H9 (cell line): ENCODE data around the gene AKT1. TPM values are rescaled to one million over a fixed set of nuclear protein-coding genes. Genes with fewer than 3 reads are reported as not detected.

ENCODE experiments used
- DNase-seq: peaks from one replicate; pipeline ENCODE4 v3.0.0-alpha.2; 2017
- H2AFZ ChIP-seq: one replicate; pipeline ENCODE4 v1.6.1; 2013; ENCODE audit warnings: mild to moderate bottlenecking, low read length, control low read depth, moderate library complexity
- H2AK5ac ChIP-seq: 2 replicates; pipeline ENCODE4 v1.6.1; 2013; ENCODE audit warnings: low read length, control low read depth, mixed read lengths; ENCODE audit not compliant: insufficient read length
- H2BK120ac ChIP-seq: one replicate; pipeline ENCODE4 v1.6.1; 2013; ENCODE audit warnings: low read depth, mild to moderate bottlenecking, low read length, control low read depth, inconsistent platforms; ENCODE audit not compliant: poor library complexity, severe bottlenecking
- H2BK12ac ChIP-seq: 2 replicates; pipeline ENCODE4 v1.6.1; 2013; ENCODE audit warnings: low read length, control low read depth, mixed read lengths, low read depth; ENCODE audit not compliant: insufficient read length
- H2BK15ac ChIP-seq: 2 replicates; pipeline ENCODE4 v1.6.1; 2013; ENCODE audit warnings: low read depth, low read length, control low read depth
- H2BK20ac ChIP-seq: one replicate; pipeline ENCODE4 v1.6.1; 2013; ENCODE audit warnings: low read depth, mild to moderate bottlenecking, low read length, control low read depth, inconsistent platforms; ENCODE audit not compliant: poor library complexity, severe bottlenecking
- H2BK5ac ChIP-seq: 2 replicates; pipeline ENCODE4 v1.6.1; 2013; ENCODE audit warnings: low read length, control low read depth, mixed read lengths; ENCODE audit not compliant: insufficient read length
- H3K14ac ChIP-seq: 2 replicates; pipeline ENCODE4 v1.6.1; 2013; ENCODE audit warnings: low read length, control low read depth; ENCODE audit not compliant: insufficient read depth
- H3K18ac ChIP-seq: 2 replicates; pipeline ENCODE4 v1.6.1; 2013; ENCODE audit warnings: low read depth, mild to moderate bottlenecking, mixed read lengths, low read length, control low read depth; ENCODE audit not compliant: insufficient read length
- H3K23ac ChIP-seq: 2 replicates; pipeline ENCODE4 v1.6.1; 2013; ENCODE audit warnings: low read length, control low read depth, mixed read lengths, low read depth; ENCODE audit not compliant: insufficient read length
- H3K23me2 ChIP-seq: 2 replicates; pipeline ENCODE4 v1.6.1; 2013; ENCODE audit warnings: low read depth, mild to moderate bottlenecking, mixed read lengths, low read length, control low read depth; ENCODE audit not compliant: insufficient read length, poor library complexity, severe bottlenecking
- H3K27ac ChIP-seq: 2 replicates; pipeline ENCODE4 v1.5.1; 2013; ENCODE audit warnings: low read length, control low read depth, mixed read lengths, low read depth; ENCODE audit not compliant: insufficient read length
- H3K27me3 ChIP-seq: 2 replicates; pipeline ENCODE4 v1.6.1; 2013; ENCODE audit warnings: low read length, control low read depth, inconsistent platforms; ENCODE audit not compliant: insufficient read depth
- H3K4ac ChIP-seq: 2 replicates; pipeline ENCODE4 v1.6.1; 2013; ENCODE audit warnings: low read depth, mild to moderate bottlenecking, control low read depth, inconsistent platforms, low read length, moderate library complexity
- H3K4me1 ChIP-seq: 2 replicates; pipeline ENCODE4 v1.6.1; 2013; ENCODE audit warnings: low read length, control low read depth, inconsistent platforms; ENCODE audit not compliant: insufficient read depth
- H3K4me2 ChIP-seq: 2 replicates; pipeline ENCODE4 v1.6.1; 2013; ENCODE audit warnings: low read length, control low read depth, mixed read lengths; ENCODE audit not compliant: insufficient read length, insufficient read depth
- H3K56ac ChIP-seq: 2 replicates; pipeline ENCODE4 v1.6.1; 2013; ENCODE audit warnings: low read depth, mild to moderate bottlenecking, mixed read lengths, low read length, control low read depth; ENCODE audit not compliant: insufficient read length
- H3K79me1 ChIP-seq: 2 replicates; pipeline ENCODE4 v1.6.1; 2013; ENCODE audit warnings: low read depth, mild to moderate bottlenecking, moderate library complexity, low read length, control low read depth, inconsistent platforms; ENCODE audit not compliant: insufficient read depth, poor library complexity, severe bottlenecking
- H3K79me2 ChIP-seq: 2 replicates; pipeline ENCODE4 v1.6.1; 2013; ENCODE audit warnings: low read length, control low read depth, inconsistent platforms; ENCODE audit not compliant: insufficient read depth
- H3K9ac ChIP-seq: 2 replicates; pipeline ENCODE4 v1.6.1; 2013; ENCODE audit warnings: low read length, control low read depth, mixed read lengths; ENCODE audit not compliant: insufficient read length; ENCODE audit errors: extremely low read depth
- H3K9me3 ChIP-seq: one replicate; pipeline ENCODE4 v1.6.1; 2013; ENCODE audit warnings: low read depth, low read length, inconsistent platforms; ENCODE audit not compliant: control insufficient read depth
- H3T11ph ChIP-seq: one replicate; pipeline ENCODE4 v1.6.1; 2013; ENCODE audit warnings: mild to moderate bottlenecking, low read length, control low read depth, inconsistent platforms
- H4K20me1 ChIP-seq: one replicate; pipeline ENCODE4 v1.6.1; 2013; ENCODE audit not compliant: control insufficient read depth, insufficient read length, insufficient read depth
- H4K5ac ChIP-seq: 2 replicates; pipeline ENCODE4 v1.6.1; 2013; ENCODE audit warnings: low read depth, mild to moderate bottlenecking, mixed read lengths, low read length, control low read depth; ENCODE audit not compliant: insufficient read length
- H4K8ac ChIP-seq: replicated peaks from 2 replicates; pipeline ENCODE4 v1.6.1; 2013; ENCODE audit warnings: low read length, control low read depth, mixed read lengths, low read depth; ENCODE audit not compliant: insufficient read length
- H4K91ac ChIP-seq: 2 replicates; pipeline ENCODE4 v1.6.1; 2013; ENCODE audit warnings: low read depth, mild to moderate bottlenecking, moderate library complexity, mixed read lengths, low read length, control low read depth; ENCODE audit not compliant: insufficient read length
- H3K27ac Mint-ChIP-seq, 3 experiments: 2 replicates in 2 of 3; 3 replicates in 1 of 3; pipeline ENCODE4 v1.8.0; 2020 to 2021; ENCODE audit warnings: mixed read lengths in 3 of 3, mild to moderate bottlenecking in 1 of 3, moderate library complexity in 1 of 3
- H3K27me3 Mint-ChIP-seq: 2 replicates; pipeline ENCODE4 v1.8.0; 2021; ENCODE audit warnings: low read depth, mild to moderate bottlenecking, moderate library complexity, mixed read lengths
- H3K36me3 Mint-ChIP-seq, 3 experiments: 2 replicates in 2 of 3; 3 replicates in 1 of 3; pipeline ENCODE4 v1.8.0; 2020 to 2021; ENCODE audit warnings: low read depth in 3 of 3, mixed read lengths in 3 of 3; ENCODE audit not compliant: insufficient read depth in 1 of 3
- H3K4me1 Mint-ChIP-seq, 2 experiments: 2 replicates each; pipeline ENCODE4 v1.8.0; 2020; ENCODE audit warnings: mixed read lengths in 2 of 2
- H3K4me3 Mint-ChIP-seq, 2 experiments: 2 replicates in 1 of 2; 3 replicates in 1 of 2; pipeline ENCODE4 v1.8.0; 2020 to 2021; ENCODE audit warnings: mild to moderate bottlenecking in 2 of 2, mixed read lengths in 2 of 2, moderate library complexity in 1 of 2
- H3K9me3 Mint-ChIP-seq, 2 experiments: 2 replicates in 1 of 2; 3 replicates in 1 of 2; pipeline ENCODE4 v1.8.0; 2020; ENCODE audit warnings: mild to moderate bottlenecking in 2 of 2, mixed read lengths in 2 of 2, moderate library complexity in 1 of 2
- WGBS: extraction: QIAGEN DNeasy Blood & Tissue Kit; methylation state at CpG from one replicate; pipeline ENCODE4 v1.1.7; 2013; ENCODE audit warnings: missing lambda C conversion rate, low lambda C conversion rate, mixed read lengths; ENCODE audit not compliant: insufficient read length; ENCODE audit errors: extremely low coverage; 5-methylcytosine and 5-hydroxymethylcytosine counted together
- total RNA-seq: library from RNA; stranded (reverse); gene quantifications from 2 replicates; pipeline ENCODE4 v1.2.1, GENCODE V29; 2021
- TF ChIP-seq, protein P1 (sequence below): fragments of 200-600 bp; sonication (generic); conservative IDR thresholded peaks from 3 replicates; pipeline ENCODE4 v1.8.0; 2021; ENCODE audit warnings: antibody characterized with exemption, mild to moderate bottlenecking

AKT1 gene
- total RNA-seq, 1 experiment from 2014 or later, result 101 TPM

GRCh38 chr14:104769324-104770071, 26.1 kb downstream of the AKT1 start:
- Histone ChIP-seq H3K14ac (no peak overlapping the region), H3K18ac (no peak overlapping the region), H3K56ac (no peak overlapping the region), H2BK5ac (no peak overlapping the region), H4K20me1 (no peaks in the 10 kb centered on the region), H3K9ac (no peak overlapping the region), H2AK5ac (no peak overlapping the region), H4K5ac (no peak overlapping the region), H3K9me3 (no peaks in the 10 kb centered on the region), H2AFZ (no peak overlapping the region), H2BK20ac (no peak overlapping the region), H3K4ac (no peak overlapping the region), H3K23ac (no peak overlapping the region), H3K4me2 (no peak overlapping the region), H3T11ph (no peak overlapping the region), H3K27ac (no peak overlapping the region), H3K4me1 (no peaks in the 10 kb centered on the region), H3K79me1 (no peaks in the 10 kb centered on the region), H2BK15ac (no peak overlapping the region), H3K23me2 (peaks cover 2% of the 10 kb centered on the region), H3K79me2 (no peaks in the 10 kb centered on the region), H4K8ac (no peak overlapping the region), H2BK12ac (no peak overlapping the region), H3K27me3 (no peaks in the 10 kb centered on the region), H4K91ac (no peak overlapping the region), H2BK120ac (no peak overlapping the region)
- no CpG with 5 or more reads among the region's 18 CpGs for WGBS
- no peak overlapping the region; a peak in 1 of 5 replicates for H3K4me3 Mint-ChIP-seq
- peaks cover 10 to 14% of the 10 kb centered on the region in 2 experiments for H3K9me3 Mint-ChIP-seq
- peak overlapping the region in 1 of 3 experiments; percentile 62; a peak in 1 of 7 replicates for H3K27ac Mint-ChIP-seq
- no peak for DNase-seq
- peaks cover 37 to 59% (median 48%) of the 10 kb centered on the region in 3 experiments for H3K36me3 Mint-ChIP-seq
- H3K27me3 Mint-ChIP-seq, result no peaks in the 10 kb centered on the region
- H3K4me1 Mint-ChIP-seq, result peaks cover 15 to 21% of the 10 kb centered on the region in 2 experiments
- TF ChIP-seq, protein P1, sequence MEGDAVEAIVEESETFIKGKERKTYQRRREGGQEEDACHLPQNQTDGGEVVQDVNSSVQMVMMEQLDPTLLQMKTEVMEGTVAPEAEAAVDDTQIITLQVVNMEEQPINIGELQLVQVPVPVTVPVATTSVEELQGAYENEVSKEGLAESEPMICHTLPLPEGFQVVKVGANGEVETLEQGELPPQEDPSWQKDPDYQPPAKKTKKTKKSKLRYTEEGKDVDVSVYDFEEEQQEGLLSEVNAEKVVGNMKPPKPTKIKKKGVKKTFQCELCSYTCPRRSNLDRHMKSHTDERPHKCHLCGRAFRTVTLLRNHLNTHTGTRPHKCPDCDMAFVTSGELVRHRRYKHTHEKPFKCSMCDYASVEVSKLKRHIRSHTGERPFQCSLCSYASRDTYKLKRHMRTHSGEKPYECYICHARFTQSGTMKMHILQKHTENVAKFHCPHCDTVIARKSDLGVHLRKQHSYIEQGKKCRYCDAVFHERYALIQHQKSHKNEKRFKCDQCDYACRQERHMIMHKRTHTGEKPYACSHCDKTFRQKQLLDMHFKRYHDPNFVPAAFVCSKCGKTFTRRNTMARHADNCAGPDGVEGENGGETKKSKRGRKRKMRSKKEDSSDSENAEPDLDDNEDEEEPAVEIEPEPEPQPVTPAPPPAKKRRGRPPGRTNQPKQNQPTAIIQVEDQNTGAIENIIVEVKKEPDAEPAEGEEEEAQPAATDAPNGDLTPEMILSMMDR, result no peak
